ENCODE results near the gene CCND3.

DNA sequence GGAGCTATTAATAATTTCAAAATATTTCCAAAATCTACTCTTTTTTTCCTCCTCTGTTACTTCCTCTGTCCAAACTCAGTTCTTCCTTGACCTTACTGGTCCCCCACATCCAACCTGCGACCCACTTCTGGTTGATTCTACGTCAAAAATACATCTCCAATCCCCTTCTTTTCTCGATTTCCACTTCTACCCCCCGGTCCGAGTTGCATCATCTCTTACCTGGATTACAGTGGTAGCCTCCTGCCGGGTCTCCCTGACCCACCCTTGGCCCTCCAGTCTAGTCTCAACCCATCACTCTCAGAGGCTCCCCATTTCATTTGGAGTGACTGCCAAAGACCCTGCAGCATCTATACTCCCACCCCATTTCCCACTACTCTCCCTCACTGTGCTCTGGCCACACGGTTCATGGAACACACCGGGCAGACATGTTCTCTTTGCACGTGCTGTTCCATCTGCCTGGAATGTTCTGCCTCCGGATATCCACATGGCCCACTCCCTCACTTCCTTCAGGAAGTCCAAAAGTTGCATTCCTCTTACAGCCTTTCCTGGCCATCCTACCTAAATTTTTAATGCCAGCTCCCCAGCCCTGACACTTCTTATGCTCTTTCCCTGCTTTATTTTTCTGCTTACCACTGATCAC is 6.1 kb upstream of the CCND3 start:
- TF ChIP-seq, protein P1, sequence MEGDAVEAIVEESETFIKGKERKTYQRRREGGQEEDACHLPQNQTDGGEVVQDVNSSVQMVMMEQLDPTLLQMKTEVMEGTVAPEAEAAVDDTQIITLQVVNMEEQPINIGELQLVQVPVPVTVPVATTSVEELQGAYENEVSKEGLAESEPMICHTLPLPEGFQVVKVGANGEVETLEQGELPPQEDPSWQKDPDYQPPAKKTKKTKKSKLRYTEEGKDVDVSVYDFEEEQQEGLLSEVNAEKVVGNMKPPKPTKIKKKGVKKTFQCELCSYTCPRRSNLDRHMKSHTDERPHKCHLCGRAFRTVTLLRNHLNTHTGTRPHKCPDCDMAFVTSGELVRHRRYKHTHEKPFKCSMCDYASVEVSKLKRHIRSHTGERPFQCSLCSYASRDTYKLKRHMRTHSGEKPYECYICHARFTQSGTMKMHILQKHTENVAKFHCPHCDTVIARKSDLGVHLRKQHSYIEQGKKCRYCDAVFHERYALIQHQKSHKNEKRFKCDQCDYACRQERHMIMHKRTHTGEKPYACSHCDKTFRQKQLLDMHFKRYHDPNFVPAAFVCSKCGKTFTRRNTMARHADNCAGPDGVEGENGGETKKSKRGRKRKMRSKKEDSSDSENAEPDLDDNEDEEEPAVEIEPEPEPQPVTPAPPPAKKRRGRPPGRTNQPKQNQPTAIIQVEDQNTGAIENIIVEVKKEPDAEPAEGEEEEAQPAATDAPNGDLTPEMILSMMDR (IDR thresholded peaks at IDR 0.05), result no peak
- no peak for TF ChIP-seq POLR2AphosphoS5 (IDR thresholded peaks at IDR 0.05; ENCODE audit: insufficient read depth in 1 of 2, low read depth in 1 of 2)
